ENCODE results near the gene TCF23.

GRCh38 chr2:27184115-27184514 is 35.3 kb downstream of the TCF23 start:
- TF ChIP-seq CTCF (IDR thresholded peaks at IDR 0.05; ENCODE audit: low read depth, low read length, poor library complexity, severe bottlenecking), result no peak
- no peak for TF ChIP-seq EZH2phosphoT487 (IDR thresholded peaks at IDR 0.05; ENCODE audit: borderline replicate concordance, low read length)
